H9 (cell line): ENCODE results near the gene STARD3. TPM values are rescaled to one million over a fixed set of nuclear protein-coding genes. Genes with fewer than 3 reads are reported as not detected.

ENCODE experiments used
- DNase-seq: peaks from one replicate; pipeline ENCODE4 v3.0.0-alpha.2; 2017
- H2AFZ ChIP-seq: one replicate; pipeline ENCODE4 v1.6.1; 2013; ENCODE audit warnings: mild to moderate bottlenecking, low read length, control low read depth, moderate library complexity
- H2AK5ac ChIP-seq: 2 replicates; pipeline ENCODE4 v1.6.1; 2013; ENCODE audit warnings: low read length, control low read depth, mixed read lengths; ENCODE audit not compliant: insufficient read length
- H2BK120ac ChIP-seq: one replicate; pipeline ENCODE4 v1.6.1; 2013; ENCODE audit warnings: low read depth, mild to moderate bottlenecking, low read length, control low read depth, inconsistent platforms; ENCODE audit not compliant: poor library complexity, severe bottlenecking
- H2BK12ac ChIP-seq: 2 replicates; pipeline ENCODE4 v1.6.1; 2013; ENCODE audit warnings: low read length, control low read depth, mixed read lengths, low read depth; ENCODE audit not compliant: insufficient read length
- H2BK15ac ChIP-seq: 2 replicates; pipeline ENCODE4 v1.6.1; 2013; ENCODE audit warnings: low read depth, low read length, control low read depth
- H2BK20ac ChIP-seq: one replicate; pipeline ENCODE4 v1.6.1; 2013; ENCODE audit warnings: low read depth, mild to moderate bottlenecking, low read length, control low read depth, inconsistent platforms; ENCODE audit not compliant: poor library complexity, severe bottlenecking
- H2BK5ac ChIP-seq: 2 replicates; pipeline ENCODE4 v1.6.1; 2013; ENCODE audit warnings: low read length, control low read depth, mixed read lengths; ENCODE audit not compliant: insufficient read length
- H3K14ac ChIP-seq: 2 replicates; pipeline ENCODE4 v1.6.1; 2013; ENCODE audit warnings: low read length, control low read depth; ENCODE audit not compliant: insufficient read depth
- H3K18ac ChIP-seq: 2 replicates; pipeline ENCODE4 v1.6.1; 2013; ENCODE audit warnings: low read depth, mild to moderate bottlenecking, mixed read lengths, low read length, control low read depth; ENCODE audit not compliant: insufficient read length
- H3K23ac ChIP-seq: 2 replicates; pipeline ENCODE4 v1.6.1; 2013; ENCODE audit warnings: low read length, control low read depth, mixed read lengths, low read depth; ENCODE audit not compliant: insufficient read length
- H3K23me2 ChIP-seq: 2 replicates; pipeline ENCODE4 v1.6.1; 2013; ENCODE audit warnings: low read depth, mild to moderate bottlenecking, mixed read lengths, low read length, control low read depth; ENCODE audit not compliant: insufficient read length, poor library complexity, severe bottlenecking
- H3K27ac ChIP-seq: 2 replicates; pipeline ENCODE4 v1.5.1; 2013; ENCODE audit warnings: low read length, control low read depth, mixed read lengths, low read depth; ENCODE audit not compliant: insufficient read length
- H3K27me3 ChIP-seq: 2 replicates; pipeline ENCODE4 v1.6.1; 2013; ENCODE audit warnings: low read length, control low read depth, inconsistent platforms; ENCODE audit not compliant: insufficient read depth
- H3K4ac ChIP-seq: 2 replicates; pipeline ENCODE4 v1.6.1; 2013; ENCODE audit warnings: low read depth, mild to moderate bottlenecking, control low read depth, inconsistent platforms, low read length, moderate library complexity
- H3K4me1 ChIP-seq: 2 replicates; pipeline ENCODE4 v1.6.1; 2013; ENCODE audit warnings: low read length, control low read depth, inconsistent platforms; ENCODE audit not compliant: insufficient read depth
- H3K4me2 ChIP-seq: 2 replicates; pipeline ENCODE4 v1.6.1; 2013; ENCODE audit warnings: low read length, control low read depth, mixed read lengths; ENCODE audit not compliant: insufficient read length, insufficient read depth
- H3K56ac ChIP-seq: 2 replicates; pipeline ENCODE4 v1.6.1; 2013; ENCODE audit warnings: low read depth, mild to moderate bottlenecking, mixed read lengths, low read length, control low read depth; ENCODE audit not compliant: insufficient read length
- H3K79me1 ChIP-seq: 2 replicates; pipeline ENCODE4 v1.6.1; 2013; ENCODE audit warnings: low read depth, mild to moderate bottlenecking, moderate library complexity, low read length, control low read depth, inconsistent platforms; ENCODE audit not compliant: insufficient read depth, poor library complexity, severe bottlenecking
- H3K79me2 ChIP-seq: 2 replicates; pipeline ENCODE4 v1.6.1; 2013; ENCODE audit warnings: low read length, control low read depth, inconsistent platforms; ENCODE audit not compliant: insufficient read depth
- H3K9ac ChIP-seq: 2 replicates; pipeline ENCODE4 v1.6.1; 2013; ENCODE audit warnings: low read length, control low read depth, mixed read lengths; ENCODE audit not compliant: insufficient read length; ENCODE audit errors: extremely low read depth
- H3K9me3 ChIP-seq: one replicate; pipeline ENCODE4 v1.6.1; 2013; ENCODE audit warnings: low read depth, low read length, inconsistent platforms; ENCODE audit not compliant: control insufficient read depth
- H3T11ph ChIP-seq: one replicate; pipeline ENCODE4 v1.6.1; 2013; ENCODE audit warnings: mild to moderate bottlenecking, low read length, control low read depth, inconsistent platforms
- H4K20me1 ChIP-seq: one replicate; pipeline ENCODE4 v1.6.1; 2013; ENCODE audit not compliant: control insufficient read depth, insufficient read length, insufficient read depth
- H4K5ac ChIP-seq: 2 replicates; pipeline ENCODE4 v1.6.1; 2013; ENCODE audit warnings: low read depth, mild to moderate bottlenecking, mixed read lengths, low read length, control low read depth; ENCODE audit not compliant: insufficient read length
- H4K8ac ChIP-seq: replicated peaks from 2 replicates; pipeline ENCODE4 v1.6.1; 2013; ENCODE audit warnings: low read length, control low read depth, mixed read lengths, low read depth; ENCODE audit not compliant: insufficient read length
- H4K91ac ChIP-seq: 2 replicates; pipeline ENCODE4 v1.6.1; 2013; ENCODE audit warnings: low read depth, mild to moderate bottlenecking, moderate library complexity, mixed read lengths, low read length, control low read depth; ENCODE audit not compliant: insufficient read length
- H3K27ac Mint-ChIP-seq, 3 experiments: 2 replicates in 2 of 3; 3 replicates in 1 of 3; pipeline ENCODE4 v1.8.0; 2020 to 2021; ENCODE audit warnings: mixed read lengths in 3 of 3, mild to moderate bottlenecking in 1 of 3, moderate library complexity in 1 of 3
- H3K27me3 Mint-ChIP-seq: 2 replicates; pipeline ENCODE4 v1.8.0; 2021; ENCODE audit warnings: low read depth, mild to moderate bottlenecking, moderate library complexity, mixed read lengths
- H3K36me3 Mint-ChIP-seq, 3 experiments: 2 replicates in 2 of 3; 3 replicates in 1 of 3; pipeline ENCODE4 v1.8.0; 2020 to 2021; ENCODE audit warnings: low read depth in 3 of 3, mixed read lengths in 3 of 3; ENCODE audit not compliant: insufficient read depth in 1 of 3
- H3K4me1 Mint-ChIP-seq, 2 experiments: 2 replicates each; pipeline ENCODE4 v1.8.0; 2020; ENCODE audit warnings: mixed read lengths in 2 of 2
- H3K4me3 Mint-ChIP-seq, 2 experiments: 2 replicates in 1 of 2; 3 replicates in 1 of 2; pipeline ENCODE4 v1.8.0; 2020 to 2021; ENCODE audit warnings: mild to moderate bottlenecking in 2 of 2, mixed read lengths in 2 of 2, moderate library complexity in 1 of 2
- H3K9me3 Mint-ChIP-seq, 2 experiments: 2 replicates in 1 of 2; 3 replicates in 1 of 2; pipeline ENCODE4 v1.8.0; 2020; ENCODE audit warnings: mild to moderate bottlenecking in 2 of 2, mixed read lengths in 2 of 2, moderate library complexity in 1 of 2
- CTCF ChIP-seq: fragments of 200-600 bp; sonication (generic); conservative IDR thresholded peaks from 3 replicates; pipeline ENCODE4 v1.8.0; 2021; ENCODE audit warnings: antibody characterized with exemption, mild to moderate bottlenecking
- WGBS: extraction: QIAGEN DNeasy Blood & Tissue Kit; methylation state at CpG from one replicate; pipeline ENCODE4 v1.1.7; 2013; ENCODE audit warnings: missing lambda C conversion rate, low lambda C conversion rate, mixed read lengths; ENCODE audit not compliant: insufficient read length; ENCODE audit errors: extremely low coverage; 5-methylcytosine and 5-hydroxymethylcytosine counted together
- total RNA-seq: library from RNA; stranded (reverse); gene quantifications from 2 replicates; pipeline ENCODE4 v1.2.1, GENCODE V29; 2021

Gene STARD3
- total RNA-seq, 1 experiment from 2014 or later, result 51.3 TPM

GRCh38 chr17:39703913-39704312 is 67.0 kb downstream of the STARD3 start:
- Histone ChIP-seq H3K4me1 (peaks cover 16% of the 10 kb centered on the region), H3K23me2 (peaks cover 8% of the 10 kb centered on the region), H3K18ac (no peak overlapping the region), H4K5ac (no peak overlapping the region), H3K9me3 (no peaks in the 10 kb centered on the region), H2BK12ac (no peak overlapping the region), H3K79me2 (peaks cover 51% of the 10 kb centered on the region), H2BK15ac (no peak overlapping the region), H2BK120ac (no peak overlapping the region), H3T11ph (no peak overlapping the region), H3K23ac (no peak overlapping the region), H4K20me1 (no peaks in the 10 kb centered on the region), H4K8ac (no peak overlapping the region), H3K4me2 (no peak overlapping the region), H3K27ac (no peak overlapping the region), H2AK5ac (no peak overlapping the region), H3K79me1 (no peaks in the 10 kb centered on the region), H3K4ac (no peak overlapping the region), H4K91ac (no peak overlapping the region), H2BK20ac (no peak overlapping the region), H2BK5ac (no peak overlapping the region), H3K14ac (no peak overlapping the region), H2AFZ (no peak overlapping the region), H3K56ac (no peak overlapping the region), H3K27me3 (no peaks in the 10 kb centered on the region), H3K9ac (no peak overlapping the region)
- no peak for TF ChIP-seq CTCF
- Mint-ChIP-seq H3K4me1 (peaks cover 52 to 63% of the 10 kb centered on the region in 2 experiments), H3K27ac (peak overlapping the region in 2 of 3 experiments; percentile 6 to 90; a peak in 3 of 7 replicates), H3K27me3 (no peaks in the 10 kb centered on the region; the same call in 1 of the 2 replicates), H3K4me3 (peak overlapping the region in 1 of 2 experiments; percentile 65; a peak in 3 of 5 replicates), H3K36me3 (peaks cover 32 to 56% (median 42%) of the 10 kb centered on the region in 3 experiments), H3K9me3 (no peaks in the 10 kb centered on the region)
- no CpG with 5 or more reads among the region's 5 CpGs for WGBS
- DNase-seq, result no peak
